Activated T-helper 2 cell treated with anti-CD3 and anti-CD28 coated beads, Interferon-gamma antibody, Interleukin-2, Interleukin-4, amounts not matched to agents 10 μg/mL and 5 μg/mL and 100 μg/mL, durations not matched to agents 14 hours and 24 hours and 36 hours (primary cell): Measurements from ENCODE around the gene EIF3L. TPM values are rescaled to one million over a fixed set of nuclear protein-coding genes. Genes with fewer than 3 reads are reported as not detected.
"Not testable (repeated sequence)": the region's sequence is repeated elsewhere in the genome, so short reads cannot be mapped to it uniquely, and the experiment has no call there.

Experiments
- DNase-seq: peaks from one replicate; pipeline ENCODE4 v3.0.0; 2021; ENCODE audit warnings: low spot score
- H3K27ac Mint-ChIP-seq: one replicate; pipeline ENCODE4 v1.8.0; 2021; ENCODE audit warnings: mixed read lengths
- H3K27me3 Mint-ChIP-seq: one replicate; pipeline ENCODE4 v1.8.0; 2021; ENCODE audit warnings: low read depth, mixed read lengths
- H3K36me3 Mint-ChIP-seq: one replicate; pipeline ENCODE4 v1.8.0; 2021; ENCODE audit warnings: low read depth, mixed read lengths
- H3K4me1 Mint-ChIP-seq: one replicate; pipeline ENCODE4 v1.8.0; 2021; ENCODE audit warnings: low read depth, mixed read lengths
- H3K4me3 Mint-ChIP-seq: one replicate; pipeline ENCODE4 v1.8.0; 2021; ENCODE audit warnings: low read depth, mild to moderate bottlenecking, moderate library complexity, mixed read lengths
- H3K9me3 Mint-ChIP-seq: one replicate; pipeline ENCODE4 v1.8.0; 2021; ENCODE audit warnings: mixed read lengths
- intact Hi-C: fragments of 100-400 bp; cut with micrococcal nuclease; formaldehyde crosslinking; loops from one replicate; pipeline ENCODE4 v1.15.1; 2023
- total RNA-seq: library from RNA; stranded (reverse); gene quantifications from 2 replicates; pipeline ENCODE4 v1.2.3, GENCODE V29; 2022

EIF3L gene
- 462 and 480 TPM in 2 replicates for total RNA-seq

GRCh38 chr22:37849089-37849751, at the start of gene EIF3L:
EIF3L (plus strand) TSS chr22:37849419; CDS start chr22:37849450, 31 bp downstream.
- intact Hi-C loops: loop anchor here (10.0 kb wide), 1 partner anchor 174 kb away; the partner anchor contains the start of gene LGALS1
- Mint-ChIP-seq H3K27me3 (no peaks in the 10 kb centered on the region), H3K36me3 (peaks cover 60% of the 10 kb centered on the region), H3K27ac (peak within 1 kb of the TSS; percentile 97), H3K4me1 (peaks cover 38% of the 10 kb centered on the region), H3K4me3 (peak within 1 kb of the TSS; percentile 94), H3K9me3 (no peaks in the 10 kb centered on the region)
- peak; percentile 89 for DNase-seq

- not testable (repeated sequence) for H3K27ac Mint-ChIP-seq, H3K9me3 Mint-ChIP-seq, H3K36me3 Mint-ChIP-seq, DNase-seq, H3K4me3 Mint-ChIP-seq
- intact Hi-C loops: loop anchor here (10.0 kb wide), 1 partner anchor 55 kb away; no protein-coding TSS in a partner anchor
- Mint-ChIP-seq H3K4me1 (peaks cover 16% of the 10 kb centered on the region), H3K27me3 (peaks cover 27% of the 10 kb centered on the region)
Measured at GRCh38 chr22:37799979-37800378, 49.2 kb upstream of the EIF3L start.

- Mint-ChIP-seq H3K36me3 (no peaks in the 10 kb centered on the region), H3K4me1 (peaks cover 30% of the 10 kb centered on the region), H3K27me3 (peaks cover 35% of the 10 kb centered on the region), H3K27ac (no peak overlapping the region), H3K4me3 (peak overlapping the region; percentile 77), H3K9me3 (no peaks in the 10 kb centered on the region)
- DNase-seq: no peak
- intact Hi-C loops: loop anchor here (10.0 kb wide), 1 partner anchor 57 kb away; no protein-coding TSS in a partner anchor
Measured at GRCh38 chr22:37801946-37802309, 47.3 kb upstream of the EIF3L start.

- Mint-ChIP-seq H3K9me3 (no peaks in the 10 kb centered on the region), H3K27ac (no peak overlapping the region), H3K4me1 (peaks cover 34% of the 10 kb centered on the region), H3K27me3 (peaks cover 39% of the 10 kb centered on the region), H3K4me3 (peak overlapping the region; percentile 72), H3K36me3 (no peaks in the 10 kb centered on the region)
- DNase-seq: no peak
- intact Hi-C loops: loop anchor here (10.0 kb wide), 1 partner anchor 58 kb away; no protein-coding TSS in a partner anchor
Measured at GRCh38 chr22:37802310-37803194, 46.7 kb upstream of the EIF3L start.

- Mint-ChIP-seq H3K4me1 (peaks cover 35% of the 10 kb centered on the region), H3K27me3 (peaks cover 39% of the 10 kb centered on the region), H3K36me3 (no peaks in the 10 kb centered on the region), H3K4me3 (peak overlapping the region; percentile 72), H3K9me3 (no peaks in the 10 kb centered on the region), H3K27ac (no peak overlapping the region)
- intact Hi-C loops: loop anchor here (10.0 kb wide), 1 partner anchor 58 kb away; no protein-coding TSS in a partner anchor
- DNase-seq: no peak
Measured at GRCh38 chr22:37803195-37803638, 46.0 kb upstream of the EIF3L start.

- Mint-ChIP-seq H3K27me3 (peaks cover 39% of the 10 kb centered on the region), H3K4me3 (peak overlapping the region; percentile 67), H3K4me1 (peaks cover 37% of the 10 kb centered on the region), H3K27ac (peak overlapping the region; percentile 50), H3K9me3 (no peaks in the 10 kb centered on the region), H3K36me3 (no peaks in the 10 kb centered on the region)
- intact Hi-C loops: loop anchor here (10.0 kb wide), 1 partner anchor 59 kb away; no protein-coding TSS in a partner anchor
- no peak for DNase-seq
Measured at GRCh38 chr22:37803639-37804351, 45.4 kb upstream of the EIF3L start.

- no peak for DNase-seq
- Mint-ChIP-seq H3K4me1 (peaks cover 37% of the 10 kb centered on the region), H3K36me3 (no peaks in the 10 kb centered on the region), H3K27ac (peak overlapping the region; percentile 50), H3K27me3 (peaks cover 37% of the 10 kb centered on the region), H3K4me3 (peak overlapping the region; percentile 67), H3K9me3 (no peaks in the 10 kb centered on the region)
- intact Hi-C loops: loop anchor here (10.0 kb wide), 1 partner anchor 60 kb away; no protein-coding TSS in a partner anchor
Measured at GRCh38 chr22:37804352-37804880, 44.8 kb upstream of the EIF3L start.

GRCh38 chr22:37804881-37805809, 44.1 kb upstream of the EIF3L start:
- Mint-ChIP-seq H3K4me1 (peaks cover 39% of the 10 kb centered on the region), H3K4me3 (peak overlapping the region; percentile 77), H3K27me3 (peaks cover 36% of the 10 kb centered on the region), H3K36me3 (peaks cover 3% of the 10 kb centered on the region), H3K9me3 (no peaks in the 10 kb centered on the region), H3K27ac (no peak overlapping the region)
- intact Hi-C loops: loop anchor here (5.0 to 10.0 kb wide), 4 partner anchors 37 to 198 kb away; partner anchors contain the start of genes ANKRD54, GGA1 and LGALS1
- DNase-seq: peak; percentile 75

- H3K4me1 Mint-ChIP-seq: peaks cover 39% of the 10 kb centered on the region
- H3K36me3 Mint-ChIP-seq: peaks cover 3% of the 10 kb centered on the region
- no peaks in the 10 kb centered on the region for H3K9me3 Mint-ChIP-seq
- H3K4me3 Mint-ChIP-seq: peak overlapping the region; percentile 77
- no peak for DNase-seq
- intact Hi-C loops: loop anchor here (5.0 to 10.0 kb wide), 4 partner anchors 36 to 199 kb away; partner anchors contain the start of genes ANKRD54, GGA1 and LGALS1
- H3K27me3 Mint-ChIP-seq: peaks cover 33% of the 10 kb centered on the region
- peak overlapping the region; percentile 25 for H3K27ac Mint-ChIP-seq
Measured at GRCh38 chr22:37805810-37806277, 43.4 kb upstream of the EIF3L start.

- Mint-ChIP-seq H3K27ac (peak overlapping the region; percentile 25), H3K27me3 (peaks cover 30% of the 10 kb centered on the region), H3K4me1 (peaks cover 39% of the 10 kb centered on the region), H3K4me3 (peak overlapping the region; percentile 77), H3K36me3 (peaks cover 3% of the 10 kb centered on the region), H3K9me3 (no peaks in the 10 kb centered on the region)
- intact Hi-C loops: loop anchor here (5.0 to 10.0 kb wide), 4 partner anchors 36 to 199 kb away; partner anchors contain the start of genes ANKRD54, GGA1 and LGALS1
- DNase-seq: no peak
Measured at GRCh38 chr22:37806409-37807333, 42.5 kb upstream of the EIF3L start.
